HepG2 (cell line): ENCODE data around the gene IGF2. TPM values are rescaled to one million over a fixed set of nuclear protein-coding genes. Genes with fewer than 3 reads are reported as not detected.

Experiments used
- MED1 ChIP-seq: sonication (generic); formaldehyde crosslinking; IDR thresholded peaks from 2 replicates; pipeline ENCODE4 v1.4.0; 2020; ENCODE audit warnings: missing genetic modification reagents
- MLX ChIP-seq: IDR thresholded peaks from 2 replicates; pipeline ENCODE4 v1.6.1; 2016
- TGIF2 ChIP-seq: IDR thresholded peaks from 2 replicates; pipeline ENCODE4 v1.6.1; 2016; ENCODE audit warnings: control low read depth, missing compliant biosample characterization
- ZNF124 ChIP-seq: sonication (generic); formaldehyde crosslinking; IDR thresholded peaks from 2 replicates; pipeline ENCODE4 v1.4.0; 2020; ENCODE audit warnings: missing genetic modification reagents
- ZNF160 ChIP-seq: sonication (generic); formaldehyde crosslinking; IDR thresholded peaks from 2 replicates; pipeline ENCODE4 v1.8.0; 2022; ENCODE audit warnings: mild to moderate bottlenecking, inconsistent platforms, missing genetic modification reagents
- ZNF263 ChIP-seq: sonication (generic); formaldehyde crosslinking; IDR thresholded peaks from 2 replicates; pipeline ENCODE4 v1.4.0; 2020; ENCODE audit warnings: missing genetic modification reagents
- ZNF572 ChIP-seq: sonication (generic); formaldehyde crosslinking; IDR thresholded peaks from 2 replicates; pipeline ENCODE4 v1.5.1; 2020; ENCODE audit warnings: mild to moderate bottlenecking, missing genetic modification reagents
- ZSCAN22 ChIP-seq: sonication (generic); formaldehyde crosslinking; IDR thresholded peaks from 2 replicates; pipeline ENCODE4 v1.4.0; 2020; ENCODE audit warnings: mild to moderate bottlenecking, missing genetic modification reagents
- polyA plus RNA-seq, 8 experiments: library from polyadenylated mRNA; depleted of rRNA in 3 of 8; stranded (reverse) in 7 of 8; unstranded in 1 of 8; fragments of >200 nt; fragmentation: Illumina TruSeq in 4 of 8; extraction: Trizol in 4 of 8; gene quantifications; 2 replicates each; pipeline versions ENCODE4 v1.2.1 to v1.2.3, GENCODE V29; 2011 to 2016; ENCODE audit warnings: low read depth in 4 of 8, missing spikeins in 1 of 8, mixed read lengths in 1 of 8; ENCODE audit not compliant: insufficient read depth in 1 of 8
- total RNA-seq, 5 experiments: library from RNA; depleted of rRNA; stranded (reverse); fragments of >200 nt; fragmentation: Illumina TruSeq; extraction: Trizol; gene quantifications; 2 replicates each; pipeline ENCODE4 v1.2.3, GENCODE V29; 2016; ENCODE audit warnings: low read depth in 1 of 5
- TF ChIP-seq, protein P1 (sequence below), 2 experiments: sonication (generic) in 1 of 2; formaldehyde crosslinking in 1 of 2; IDR thresholded peaks; 2 replicates each; pipeline versions ENCODE4 v1.5.1 to v1.6.1; 2011 to 2020; ENCODE audit warnings: borderline replicate concordance in 1 of 2, low read depth in 1 of 2, low read length in 1 of 2, mild to moderate bottlenecking in 1 of 2, missing genetic modification reagents in 1 of 2, moderate library complexity in 1 of 2
- TF ChIP-seq, protein P2 (sequence below): sonication (generic); formaldehyde crosslinking; IDR thresholded peaks from 2 replicates; pipeline ENCODE4 v1.8.1; 2023; ENCODE audit warnings: mild to moderate bottlenecking, inconsistent platforms, moderate library complexity, missing genetic modification reagents, borderline replicate concordance
- TF ChIP-seq, protein P3 (sequence below): sonication (generic); formaldehyde crosslinking; conservative IDR thresholded peaks from 2 replicates; pipeline ENCODE4 v1.4.0; 2020; ENCODE audit warnings: mild to moderate bottlenecking, missing genetic modification reagents, moderate library complexity

IGF2 gene
- total and polyA plus RNA-seq, 2 of the 13 experiments (the other 11 are each of a cell fraction or from before 2014, with no cell fraction given): 79.1 to 254 TPM

DNA sequence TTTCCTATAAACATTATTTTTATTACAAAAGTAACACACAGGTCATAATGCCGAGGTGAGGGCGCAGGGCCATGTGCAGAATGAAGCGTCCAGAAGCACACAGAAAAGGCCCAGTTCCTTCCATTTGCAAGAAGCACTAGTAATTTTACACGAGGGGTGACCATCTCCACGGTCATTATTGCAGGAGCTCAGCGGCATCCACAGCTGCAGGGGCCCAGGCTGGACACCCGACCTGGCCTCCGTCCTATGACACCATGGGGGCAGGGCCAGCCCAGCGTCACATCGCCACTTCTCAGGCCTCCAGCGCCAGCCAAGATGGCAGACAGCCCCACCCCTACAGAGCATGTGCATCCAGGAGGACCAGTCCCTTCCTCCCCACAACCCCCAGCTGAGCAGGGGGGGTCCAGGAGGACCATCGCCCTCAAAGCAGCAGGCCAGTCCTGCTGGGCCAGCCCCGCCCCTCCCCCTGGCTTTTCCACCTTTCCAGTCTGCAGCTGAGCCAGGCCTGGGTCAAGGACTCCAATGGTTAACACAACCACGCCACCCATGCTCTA is 3.5 kb downstream of the IGF2 start (continued):
- TF ChIP-seq, protein P1, sequence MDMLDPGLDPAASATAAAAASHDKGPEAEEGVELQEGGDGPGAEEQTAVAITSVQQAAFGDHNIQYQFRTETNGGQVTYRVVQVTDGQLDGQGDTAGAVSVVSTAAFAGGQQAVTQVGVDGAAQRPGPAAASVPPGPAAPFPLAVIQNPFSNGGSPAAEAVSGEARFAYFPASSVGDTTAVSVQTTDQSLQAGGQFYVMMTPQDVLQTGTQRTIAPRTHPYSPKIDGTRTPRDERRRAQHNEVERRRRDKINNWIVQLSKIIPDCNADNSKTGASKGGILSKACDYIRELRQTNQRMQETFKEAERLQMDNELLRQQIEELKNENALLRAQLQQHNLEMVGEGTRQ (IDR thresholded peaks at IDR 0.05; ENCODE audit: low read depth, low read length): no peak
- TF ChIP-seq, protein P1 (CRISPR knock-in tag; IDR thresholded peaks at IDR 0.05; ENCODE audit: borderline replicate concordance): no peak
- TF ChIP-seq ZSCAN22 (CRISPR knock-in tag) (no peak), ZNF572 (CRISPR knock-in tag) (no peak), TGIF2 (CRISPR knock-in tag) (no peak), ZNF160 (0 out of 2 replicates have a peak, but pooled peaks have one; percentile 33), ZNF263 (CRISPR knock-in tag) (peak; percentile 70), ZNF124 (CRISPR knock-in tag) (0 out of 2 replicates have a peak, but pooled peaks have one; percentile 38), MED1 (CRISPR knock-in tag) (no peak), MLX (CRISPR knock-in tag) (no peak)
- TF ChIP-seq, protein P2, sequence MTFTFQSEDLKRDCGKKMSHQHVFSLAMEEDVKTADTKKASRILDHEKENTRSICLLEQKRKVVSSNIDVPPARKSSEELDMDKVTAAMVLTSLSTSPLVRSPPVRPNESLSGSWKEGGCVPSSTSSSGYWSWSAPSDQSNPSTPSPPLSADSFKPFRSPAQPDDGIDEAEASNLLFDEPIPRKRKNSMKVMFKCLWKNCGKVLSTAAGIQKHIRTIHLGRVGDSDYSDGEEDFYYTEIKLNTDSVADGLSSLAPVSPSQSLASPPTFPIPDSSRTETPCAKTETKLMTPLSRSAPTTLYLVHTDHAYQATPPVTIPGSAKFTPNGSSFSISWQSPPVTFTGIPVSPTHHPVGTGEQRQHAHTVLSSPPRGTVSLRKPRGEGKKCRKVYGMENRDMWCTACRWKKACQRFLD (CRISPR knock-in tag): no peak
- TF ChIP-seq, protein P3, sequence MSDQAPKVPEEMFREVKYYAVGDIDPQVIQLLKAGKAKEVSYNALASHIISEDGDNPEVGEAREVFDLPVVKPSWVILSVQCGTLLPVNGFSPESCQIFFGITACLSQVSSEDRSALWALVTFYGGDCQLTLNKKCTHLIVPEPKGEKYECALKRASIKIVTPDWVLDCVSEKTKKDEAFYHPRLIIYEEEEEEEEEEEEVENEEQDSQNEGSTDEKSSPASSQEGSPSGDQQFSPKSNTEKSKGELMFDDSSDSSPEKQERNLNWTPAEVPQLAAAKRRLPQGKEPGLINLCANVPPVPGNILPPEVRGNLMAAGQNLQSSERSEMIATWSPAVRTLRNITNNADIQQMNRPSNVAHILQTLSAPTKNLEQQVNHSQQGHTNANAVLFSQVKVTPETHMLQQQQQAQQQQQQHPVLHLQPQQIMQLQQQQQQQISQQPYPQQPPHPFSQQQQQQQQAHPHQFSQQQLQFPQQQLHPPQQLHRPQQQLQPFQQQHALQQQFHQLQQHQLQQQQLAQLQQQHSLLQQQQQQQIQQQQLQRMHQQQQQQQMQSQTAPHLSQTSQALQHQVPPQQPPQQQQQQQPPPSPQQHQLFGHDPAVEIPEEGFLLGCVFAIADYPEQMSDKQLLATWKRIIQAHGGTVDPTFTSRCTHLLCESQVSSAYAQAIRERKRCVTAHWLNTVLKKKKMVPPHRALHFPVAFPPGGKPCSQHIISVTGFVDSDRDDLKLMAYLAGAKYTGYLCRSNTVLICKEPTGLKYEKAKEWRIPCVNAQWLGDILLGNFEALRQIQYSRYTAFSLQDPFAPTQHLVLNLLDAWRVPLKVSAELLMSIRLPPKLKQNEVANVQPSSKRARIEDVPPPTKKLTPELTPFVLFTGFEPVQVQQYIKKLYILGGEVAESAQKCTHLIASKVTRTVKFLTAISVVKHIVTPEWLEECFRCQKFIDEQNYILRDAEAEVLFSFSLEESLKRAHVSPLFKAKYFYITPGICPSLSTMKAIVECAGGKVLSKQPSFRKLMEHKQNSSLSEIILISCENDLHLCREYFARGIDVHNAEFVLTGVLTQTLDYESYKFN (CRISPR knock-in tag): no peak
